PC-3 (cell line): Measurements from ENCODE around the gene PTPRS.

Experiments
- EZH2 ChIP-seq: fragments of 300-600 bp; sonication (generic); IDR thresholded peaks from one replicate; pipeline ENCODE4 v1.6.1; 2017; ENCODE audit warnings: antibody characterized with exemption, mild to moderate bottlenecking, low read length; ENCODE audit not compliant: unreplicated experiment
- EZH2phosphoT487 ChIP-seq: fragments of 300-600 bp; sonication (generic); IDR thresholded peaks from 2 replicates; pipeline ENCODE4 v1.6.1; 2018; ENCODE audit warnings: mild to moderate bottlenecking, antibody characterized with exemption, low read length, borderline replicate concordance
- TF ChIP-seq, protein P1 (sequence below): fragments of 300-600 bp; sonication (generic); conservative IDR thresholded peaks from 2 replicates; pipeline ENCODE4 v1.5.1; 2017; ENCODE audit warnings: antibody characterized with exemption, low read depth, mild to moderate bottlenecking, low read length

DNA sequence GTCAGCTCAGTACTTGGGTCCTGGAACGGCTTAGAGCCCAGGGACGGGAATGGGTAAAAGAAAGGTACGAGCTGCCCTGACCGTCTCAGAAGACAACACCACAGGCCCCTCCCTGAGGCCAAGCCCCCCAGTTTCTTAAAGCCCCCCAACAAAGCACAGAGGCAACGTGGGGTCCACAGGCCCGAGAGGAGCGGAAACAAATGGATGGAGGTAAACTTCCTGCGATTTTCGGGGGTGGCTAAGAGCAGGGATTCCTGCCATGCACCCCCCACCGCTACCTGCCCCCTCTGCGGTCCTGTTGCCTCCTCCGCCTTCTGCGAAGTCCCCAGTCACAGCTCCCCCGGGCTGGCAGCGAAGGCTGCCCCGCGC is 48.2 kb downstream of the PTPRS start:
- TF ChIP-seq, protein P1, sequence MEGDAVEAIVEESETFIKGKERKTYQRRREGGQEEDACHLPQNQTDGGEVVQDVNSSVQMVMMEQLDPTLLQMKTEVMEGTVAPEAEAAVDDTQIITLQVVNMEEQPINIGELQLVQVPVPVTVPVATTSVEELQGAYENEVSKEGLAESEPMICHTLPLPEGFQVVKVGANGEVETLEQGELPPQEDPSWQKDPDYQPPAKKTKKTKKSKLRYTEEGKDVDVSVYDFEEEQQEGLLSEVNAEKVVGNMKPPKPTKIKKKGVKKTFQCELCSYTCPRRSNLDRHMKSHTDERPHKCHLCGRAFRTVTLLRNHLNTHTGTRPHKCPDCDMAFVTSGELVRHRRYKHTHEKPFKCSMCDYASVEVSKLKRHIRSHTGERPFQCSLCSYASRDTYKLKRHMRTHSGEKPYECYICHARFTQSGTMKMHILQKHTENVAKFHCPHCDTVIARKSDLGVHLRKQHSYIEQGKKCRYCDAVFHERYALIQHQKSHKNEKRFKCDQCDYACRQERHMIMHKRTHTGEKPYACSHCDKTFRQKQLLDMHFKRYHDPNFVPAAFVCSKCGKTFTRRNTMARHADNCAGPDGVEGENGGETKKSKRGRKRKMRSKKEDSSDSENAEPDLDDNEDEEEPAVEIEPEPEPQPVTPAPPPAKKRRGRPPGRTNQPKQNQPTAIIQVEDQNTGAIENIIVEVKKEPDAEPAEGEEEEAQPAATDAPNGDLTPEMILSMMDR, result no peak
- TF ChIP-seq EZH2 (no peak), EZH2phosphoT487 (no peak)
